ENCODE measurements around the gene TMEM266.

TMEM266 gene

DNA sequence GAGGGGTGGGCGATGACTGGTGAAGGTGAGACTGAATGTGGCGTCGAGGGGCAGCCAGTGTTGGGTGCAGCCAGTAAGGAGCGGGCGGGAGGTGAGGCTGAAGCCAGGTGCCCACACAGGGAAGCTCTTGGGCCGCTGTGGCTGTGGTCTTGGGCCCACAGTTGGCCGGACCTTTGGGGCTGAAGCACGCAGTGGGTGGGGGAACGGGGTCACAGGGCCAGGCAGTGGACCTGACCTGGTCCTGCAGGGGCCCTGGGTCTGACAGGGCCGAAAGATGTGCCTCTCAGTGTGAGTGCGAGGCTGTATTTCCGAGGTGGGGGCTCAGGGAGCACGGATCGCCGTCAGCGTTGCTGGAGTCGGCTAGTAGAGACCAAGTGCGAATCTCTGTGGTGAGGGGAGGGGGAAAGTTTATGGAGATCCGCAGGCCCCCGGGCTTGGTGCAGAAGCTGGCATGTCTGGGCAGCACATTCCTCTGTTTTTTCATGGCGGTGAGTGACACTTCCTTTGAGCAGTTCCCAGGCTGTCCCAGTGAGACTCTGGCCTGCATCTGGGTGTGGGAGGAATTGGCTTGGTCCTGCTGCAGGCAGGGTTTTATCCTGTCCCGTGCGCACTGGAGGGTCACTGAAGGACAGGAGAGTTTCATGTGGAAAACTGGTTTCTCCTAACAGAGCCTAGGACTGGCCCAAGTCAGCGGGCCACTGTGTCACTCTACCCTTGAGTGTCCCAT is 100.8 kb downstream of the TMEM266 start:
- DNase-seq: no peak
- H3K27ac Mint-ChIP-seq: no peak overlapping the region
- H3K36me3 Mint-ChIP-seq (ENCODE audit: low read depth): no peaks in the 10 kb centered on the region
- peaks cover 16% of the 10 kb centered on the region for H3K27me3 Mint-ChIP-seq (ENCODE audit: low read depth, poor library complexity)
- TF ChIP-seq, protein P1, sequence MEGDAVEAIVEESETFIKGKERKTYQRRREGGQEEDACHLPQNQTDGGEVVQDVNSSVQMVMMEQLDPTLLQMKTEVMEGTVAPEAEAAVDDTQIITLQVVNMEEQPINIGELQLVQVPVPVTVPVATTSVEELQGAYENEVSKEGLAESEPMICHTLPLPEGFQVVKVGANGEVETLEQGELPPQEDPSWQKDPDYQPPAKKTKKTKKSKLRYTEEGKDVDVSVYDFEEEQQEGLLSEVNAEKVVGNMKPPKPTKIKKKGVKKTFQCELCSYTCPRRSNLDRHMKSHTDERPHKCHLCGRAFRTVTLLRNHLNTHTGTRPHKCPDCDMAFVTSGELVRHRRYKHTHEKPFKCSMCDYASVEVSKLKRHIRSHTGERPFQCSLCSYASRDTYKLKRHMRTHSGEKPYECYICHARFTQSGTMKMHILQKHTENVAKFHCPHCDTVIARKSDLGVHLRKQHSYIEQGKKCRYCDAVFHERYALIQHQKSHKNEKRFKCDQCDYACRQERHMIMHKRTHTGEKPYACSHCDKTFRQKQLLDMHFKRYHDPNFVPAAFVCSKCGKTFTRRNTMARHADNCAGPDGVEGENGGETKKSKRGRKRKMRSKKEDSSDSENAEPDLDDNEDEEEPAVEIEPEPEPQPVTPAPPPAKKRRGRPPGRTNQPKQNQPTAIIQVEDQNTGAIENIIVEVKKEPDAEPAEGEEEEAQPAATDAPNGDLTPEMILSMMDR (IDR thresholded peaks at IDR 0.05): no peak
- no peaks in the 10 kb centered on the region for H3K9me3 Mint-ChIP-seq
- H3K4me1 Mint-ChIP-seq: peaks cover 67% of the 10 kb centered on the region
- H3K4me3 Mint-ChIP-seq: no peak overlapping the region

DNA sequence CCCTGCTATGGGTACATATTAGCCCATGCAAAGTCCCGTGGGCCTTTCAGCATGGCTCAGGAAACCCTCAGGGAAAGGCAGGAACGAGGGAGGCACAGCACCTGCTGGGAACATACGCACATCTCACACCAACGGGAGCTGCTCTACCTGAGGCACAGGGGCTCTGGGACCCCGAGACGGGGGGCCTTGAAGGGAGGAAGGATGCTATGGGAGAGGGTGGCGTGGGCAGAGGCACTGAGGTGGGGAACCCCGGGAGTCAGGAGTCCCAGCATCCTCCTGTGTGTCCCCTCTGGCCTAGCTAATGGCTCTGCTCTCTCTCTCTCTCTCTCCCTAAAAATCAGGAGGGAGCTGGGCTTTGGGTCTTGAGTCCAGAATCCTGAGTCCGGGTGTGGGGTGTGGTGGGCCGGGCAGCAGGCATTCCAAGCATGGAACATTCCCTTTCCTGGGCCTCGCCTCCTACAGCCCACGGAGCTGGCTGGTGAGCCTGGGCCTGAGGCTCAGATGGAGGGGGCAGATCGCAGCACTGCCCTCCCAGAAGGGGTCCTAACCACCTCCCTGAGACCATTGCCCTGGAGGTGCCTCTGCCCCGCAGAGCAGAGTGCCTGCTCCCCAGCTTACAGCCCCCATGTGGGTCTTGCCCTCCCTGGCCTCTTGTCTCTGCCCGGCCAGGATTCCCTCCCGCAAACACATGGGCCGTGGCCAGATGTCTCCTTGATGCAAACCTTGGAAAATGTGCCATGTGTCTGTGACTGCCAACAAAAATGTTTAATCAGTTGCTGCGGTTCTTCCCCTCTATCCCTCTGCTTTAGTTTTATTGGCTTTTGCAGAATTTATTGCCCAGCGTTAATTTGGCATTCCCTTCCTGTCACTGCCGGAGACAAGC is 101.6 kb downstream of the TMEM266 start:
- Mint-ChIP-seq H3K9me3 (no peaks in the 10 kb centered on the region), H3K27me3 (ENCODE audit: low read depth, poor library complexity) (peaks cover 16% of the 10 kb centered on the region), H3K4me3 (peak overlapping the region; percentile 55), H3K27ac (no peak overlapping the region), H3K4me1 (peaks cover 67% of the 10 kb centered on the region), H3K36me3 (ENCODE audit: low read depth) (no peaks in the 10 kb centered on the region)
- TF ChIP-seq, protein P1 (IDR thresholded peaks at IDR 0.05): no peak
- DNase-seq: no peak

DNA sequence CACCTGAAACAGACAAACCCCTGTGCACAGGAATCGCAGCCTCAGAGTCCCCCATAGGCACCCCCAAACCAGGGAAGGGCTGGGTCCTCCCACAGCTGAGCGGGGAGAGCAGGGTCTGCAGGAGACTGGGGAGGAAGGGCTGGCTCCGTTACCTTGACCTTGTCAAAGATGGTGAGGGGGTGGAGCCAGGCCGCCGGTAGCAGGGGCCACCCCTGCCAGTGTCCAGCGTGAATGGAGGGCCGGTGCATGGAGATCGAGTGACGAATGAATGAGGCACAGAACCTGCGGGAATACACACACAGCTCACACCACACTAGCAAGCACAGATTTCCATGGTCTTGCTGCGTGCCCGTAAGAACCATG is 102.2 kb downstream of the TMEM266 start:
- TF ChIP-seq, protein P1 (IDR thresholded peaks at IDR 0.05): no peak
- peak; percentile 25 for DNase-seq
- peaks cover 67% of the 10 kb centered on the region for H3K4me1 Mint-ChIP-seq
- H3K9me3 Mint-ChIP-seq: no peaks in the 10 kb centered on the region
- H3K27ac Mint-ChIP-seq: no peak overlapping the region
- peak overlapping the region; percentile 55 for H3K4me3 Mint-ChIP-seq
- peaks cover 12% of the 10 kb centered on the region for H3K27me3 Mint-ChIP-seq (ENCODE audit: low read depth, poor library complexity)
- H3K36me3 Mint-ChIP-seq (ENCODE audit: low read depth): no peaks in the 10 kb centered on the region

DNA sequence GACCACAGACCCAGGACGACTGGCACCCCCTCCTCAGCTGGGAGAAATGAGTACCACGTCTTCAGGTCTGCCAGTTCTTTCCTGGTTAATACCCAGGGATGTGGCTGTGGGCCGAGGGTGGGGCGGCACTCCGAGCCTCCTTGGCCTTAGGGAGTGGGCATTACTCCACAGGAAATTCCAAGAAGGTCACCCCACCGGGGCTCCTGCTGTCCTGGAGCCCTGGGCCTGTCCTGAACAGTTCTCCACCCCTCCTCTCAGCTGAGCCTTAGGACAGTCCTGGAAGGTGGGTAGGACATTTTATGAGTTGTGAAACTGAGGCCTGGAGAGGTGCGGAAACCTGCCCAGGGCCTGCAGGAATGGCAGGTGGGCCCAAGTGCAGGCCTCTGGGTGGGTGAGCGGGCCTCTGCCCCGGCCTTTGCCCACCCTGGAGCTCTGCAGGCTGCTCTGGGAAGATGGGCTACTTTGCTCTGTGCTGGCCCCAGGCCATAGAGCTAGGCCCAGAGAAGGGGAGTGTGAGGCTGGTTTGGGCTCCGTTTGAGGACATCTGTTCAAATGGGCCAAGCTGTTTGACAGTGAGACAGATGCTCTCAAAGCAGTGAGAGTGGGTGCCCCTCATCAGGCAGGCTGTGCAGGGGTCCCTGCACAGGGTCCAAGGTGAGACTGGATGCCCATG is 103.1 kb downstream of the TMEM266 start:
- H3K27me3 Mint-ChIP-seq (ENCODE audit: low read depth, poor library complexity): peaks cover 11% of the 10 kb centered on the region
- peaks cover 66% of the 10 kb centered on the region for H3K4me1 Mint-ChIP-seq

DNA sequence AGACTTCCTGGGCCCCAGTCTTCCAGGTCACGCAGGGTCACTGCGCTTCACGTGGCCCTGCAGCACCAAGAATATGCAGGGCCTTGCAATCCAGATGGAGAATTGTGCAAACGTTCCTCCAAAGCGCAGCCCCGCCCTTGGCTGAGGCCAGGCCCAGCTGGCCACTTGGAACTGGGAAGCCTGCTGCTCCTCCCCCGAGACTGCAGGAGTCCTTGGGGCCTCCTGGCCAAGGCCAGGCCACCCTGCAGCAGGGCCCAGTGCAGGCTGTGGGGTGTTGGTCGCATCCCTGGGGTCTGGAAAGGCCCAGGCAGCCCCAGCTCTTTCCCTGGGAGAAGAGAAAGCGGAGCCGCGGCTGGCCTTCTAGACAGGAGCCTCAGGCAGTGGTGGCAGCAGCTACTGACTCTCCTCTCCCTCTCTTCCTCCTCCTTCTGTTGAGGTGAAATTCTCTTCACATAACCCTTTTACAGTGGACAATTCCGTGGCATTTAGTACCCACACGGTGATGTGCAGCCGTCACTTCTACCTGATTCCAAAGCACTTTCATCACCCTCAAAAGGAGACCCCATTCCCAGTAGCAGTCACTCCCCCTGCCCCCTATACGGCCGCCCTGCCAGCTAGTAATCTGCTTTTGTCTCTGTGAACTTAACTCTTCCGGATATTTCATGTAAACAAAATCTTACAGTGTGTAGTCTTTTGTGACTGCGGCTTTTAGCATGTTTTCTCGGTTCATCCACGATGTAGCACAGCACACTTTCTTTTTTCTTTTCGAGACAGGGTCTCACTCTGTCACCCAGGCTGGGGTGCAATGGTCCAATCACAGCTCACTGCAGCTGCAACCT is 103.9 kb downstream of the TMEM266 start:
- no peak overlapping the region for H3K4me3 Mint-ChIP-seq
- H3K36me3 Mint-ChIP-seq (ENCODE audit: low read depth): no peaks in the 10 kb centered on the region
- H3K4me1 Mint-ChIP-seq: peaks cover 62% of the 10 kb centered on the region
- TF ChIP-seq, protein P1 (IDR thresholded peaks at IDR 0.05): no peak
- no peaks in the 10 kb centered on the region for H3K9me3 Mint-ChIP-seq
- peaks cover 11% of the 10 kb centered on the region for H3K27me3 Mint-ChIP-seq (ENCODE audit: low read depth, poor library complexity)
- no peak overlapping the region for H3K27ac Mint-ChIP-seq
- DNase-seq: no peak

More for the DNA sequence above, 103.1 kb downstream of the TMEM266 start:
- no peaks in the 10 kb centered on the region for H3K36me3 Mint-ChIP-seq (ENCODE audit: low read depth)
- no peak overlapping the region for H3K4me3 Mint-ChIP-seq
- no peak for DNase-seq
- TF ChIP-seq, protein P1 (IDR thresholded peaks at IDR 0.05): no peak
- H3K9me3 Mint-ChIP-seq: no peaks in the 10 kb centered on the region
- no peak overlapping the region for H3K27ac Mint-ChIP-seq

All from nephron progenitor cell (in vitro differentiated cells).